Measurements from ENCODE around the gene SSTR3.

SSTR3 gene

DNA sequence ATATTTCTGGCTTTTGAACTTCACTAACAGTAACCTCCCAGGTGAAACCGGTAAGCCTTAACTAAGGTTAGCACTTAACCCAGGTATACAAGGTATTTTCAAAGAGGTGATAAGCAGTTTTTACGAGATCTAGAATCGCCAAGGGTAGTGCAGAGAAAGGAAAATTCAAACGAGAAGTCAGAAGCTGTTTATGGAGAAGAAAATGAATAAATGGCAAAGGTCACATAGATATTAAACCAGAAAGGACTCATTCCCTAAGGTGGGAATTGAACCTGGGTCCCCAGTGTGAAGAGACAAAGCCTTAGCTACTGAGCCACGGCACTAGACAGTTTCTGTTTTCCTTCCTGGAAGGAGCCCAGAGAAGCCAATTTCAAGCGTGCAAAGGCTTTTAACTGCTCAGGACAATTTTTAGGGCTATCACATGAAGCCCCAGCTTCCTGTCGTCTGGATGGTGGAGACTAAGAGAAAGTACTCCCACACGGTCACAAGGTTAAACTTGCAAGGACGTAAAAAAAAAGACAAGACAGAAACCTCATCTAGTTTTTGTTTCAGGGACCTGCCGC, 18.6 kb downstream of the SSTR3 start:
- peak; percentile 25 to 30 for DNase-seq

DNA sequence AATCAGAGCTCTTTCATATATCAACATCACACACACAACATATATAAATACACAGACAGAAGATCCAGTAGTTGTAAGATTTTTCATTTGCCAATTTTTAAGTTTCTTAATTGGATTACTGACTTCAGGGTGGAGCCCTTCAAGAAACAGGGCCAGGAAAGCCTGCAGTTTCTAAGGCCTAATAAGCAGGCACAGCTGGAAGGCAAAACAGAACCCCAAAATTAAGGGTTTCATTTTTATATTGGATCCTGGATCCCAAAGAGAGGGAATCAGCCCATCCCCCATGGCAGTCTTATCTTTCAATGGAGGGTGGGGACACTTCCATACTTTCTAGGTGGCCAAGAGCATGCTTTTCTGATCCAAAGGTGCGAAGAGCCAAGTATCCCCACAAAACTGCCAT, 19.5 kb downstream of the SSTR3 start:
- no peak for DNase-seq

DNA sequence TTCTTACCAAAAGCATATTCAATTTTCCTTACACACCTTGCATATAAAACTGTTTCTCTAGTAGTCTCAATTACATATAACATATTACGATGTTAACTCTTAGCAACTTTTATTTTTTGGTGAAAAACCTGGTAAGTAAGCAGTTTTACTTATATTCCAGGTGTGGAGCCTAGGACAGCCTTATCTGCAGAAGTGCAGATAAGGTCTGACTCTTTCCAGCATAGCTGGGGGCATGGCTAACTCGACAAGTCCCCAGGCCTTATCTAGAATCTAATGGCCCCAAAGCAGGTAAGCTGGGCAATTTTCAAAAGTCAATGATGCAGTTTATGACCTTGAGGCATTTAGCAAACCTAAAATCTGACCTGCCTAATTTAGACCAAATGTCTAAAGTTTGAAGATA, 20.1 kb downstream of the SSTR3 start:
- no peak for DNase-seq

DNA sequence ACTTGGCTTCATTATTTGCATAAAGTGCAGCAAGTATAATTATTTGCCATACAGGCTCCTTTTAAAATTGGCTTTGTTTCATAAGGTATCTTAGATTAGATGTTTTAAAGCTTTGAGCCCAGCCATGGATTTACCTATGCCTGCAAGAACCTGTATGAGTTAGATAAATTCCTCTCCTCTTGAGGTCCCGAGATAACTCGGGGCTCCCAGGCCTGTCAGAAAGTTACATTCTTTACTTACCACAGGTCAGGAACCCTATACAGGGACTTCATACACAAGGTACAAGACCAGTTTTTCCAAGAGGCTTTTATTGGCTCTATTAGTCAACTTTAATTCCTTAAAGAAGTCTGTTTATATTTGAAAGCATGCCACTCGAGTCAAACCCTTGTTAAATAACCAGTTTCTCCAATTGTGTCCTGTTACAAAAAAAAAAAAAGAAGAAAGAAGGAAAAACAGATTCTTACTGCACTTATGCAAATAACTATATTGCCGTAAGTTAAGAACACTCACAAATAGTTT, 22.0 kb downstream of the SSTR3 start:
- DNase-seq: no peak

DNA sequence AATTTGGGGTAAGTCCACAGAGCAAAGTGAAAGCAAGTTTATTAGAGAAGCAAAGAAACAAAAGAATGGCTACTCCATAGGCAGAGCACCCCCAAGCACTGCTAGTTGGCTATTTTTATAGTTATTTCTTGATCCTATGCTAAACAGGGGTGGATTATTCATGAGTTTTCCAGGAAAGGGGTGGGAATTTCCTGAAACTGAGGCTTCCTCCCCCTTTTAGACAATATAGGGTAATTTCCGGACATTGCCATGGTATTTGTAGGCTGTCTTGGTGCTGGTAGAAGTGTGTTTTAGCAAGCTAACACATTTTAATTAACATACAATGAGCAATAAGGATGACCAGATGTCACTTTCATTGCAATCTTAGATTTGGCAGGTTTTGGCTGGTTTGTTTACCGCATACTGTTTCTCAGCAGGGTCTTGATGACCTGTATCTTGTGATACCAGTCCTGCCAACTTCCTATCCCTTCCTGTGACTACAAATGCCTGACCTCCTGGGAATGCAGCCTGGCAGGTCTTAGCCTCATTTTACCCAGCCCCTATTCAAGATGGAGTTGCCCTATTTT, 23.3 kb downstream of the SSTR3 start:
- DNase-seq: no peak

DNA sequence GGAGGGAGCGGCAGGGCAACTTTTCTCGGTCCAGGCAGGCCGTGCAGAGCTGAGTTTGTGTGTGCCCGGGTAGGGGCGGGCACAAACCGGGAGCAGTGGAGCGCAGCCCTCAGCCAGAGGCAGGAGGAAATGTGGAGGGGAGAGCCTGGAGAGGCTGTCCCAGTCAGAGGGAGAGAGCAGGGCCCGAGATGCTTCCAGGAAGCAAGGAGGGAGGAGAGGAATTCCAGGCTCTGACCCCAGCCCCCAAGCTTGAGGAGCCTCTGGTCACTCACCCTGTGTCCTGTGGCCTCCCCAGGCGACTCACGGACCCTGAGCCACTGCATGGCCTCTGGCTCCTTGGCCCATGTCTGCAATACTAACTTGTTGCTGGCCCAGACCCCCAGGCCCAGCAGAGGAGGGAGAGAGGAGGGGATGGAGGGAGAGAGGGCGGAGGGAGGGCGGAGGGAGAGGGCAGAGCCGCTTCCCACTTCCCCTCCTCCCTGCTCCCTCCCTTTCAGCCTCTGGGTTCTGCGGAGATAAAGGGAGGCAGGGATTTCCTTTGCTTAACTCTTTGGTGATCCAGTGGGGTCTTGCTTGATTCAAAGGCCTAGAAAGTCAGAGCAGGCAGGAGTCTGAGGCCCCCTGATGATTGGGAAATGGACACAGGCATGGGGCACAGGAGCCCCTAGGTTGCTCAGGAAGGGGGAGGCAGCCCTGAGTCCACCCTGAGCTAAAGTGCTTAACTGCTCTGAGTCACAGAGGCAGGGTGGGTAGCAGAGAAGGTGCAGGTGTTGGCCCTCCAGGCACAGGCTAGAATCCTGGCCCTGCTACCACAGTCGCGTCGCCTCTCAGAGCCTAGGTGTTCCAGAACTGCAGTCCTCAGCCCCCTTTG, 24.2 kb downstream of the SSTR3 start, which contains the start of gene C1QTNF6:
C1QTNF6 (minus strand) TSS at position 357 of the 871 bp plus-strand sequence; CDS start at position 323, 34 bp downstream.
- DNase-seq: no peak

DNA sequence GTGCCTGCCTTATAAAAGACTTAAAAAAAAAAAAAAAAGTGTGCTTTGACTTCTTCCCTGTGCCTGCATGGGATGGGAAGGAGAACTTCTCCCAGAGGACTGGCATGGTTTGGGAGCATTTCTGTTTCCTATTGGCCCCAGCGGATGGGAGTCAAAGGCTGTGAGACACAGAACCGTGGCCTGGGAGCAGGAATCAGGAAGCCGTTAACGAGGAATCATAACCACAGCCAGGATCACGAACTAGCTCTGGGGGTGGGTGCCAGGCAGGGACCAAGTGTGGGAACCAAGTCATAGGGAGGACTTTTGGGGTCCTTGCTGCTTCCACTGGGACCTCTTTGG, 24.8 kb downstream of the SSTR3 start:
- no peak for DNase-seq

DNA sequence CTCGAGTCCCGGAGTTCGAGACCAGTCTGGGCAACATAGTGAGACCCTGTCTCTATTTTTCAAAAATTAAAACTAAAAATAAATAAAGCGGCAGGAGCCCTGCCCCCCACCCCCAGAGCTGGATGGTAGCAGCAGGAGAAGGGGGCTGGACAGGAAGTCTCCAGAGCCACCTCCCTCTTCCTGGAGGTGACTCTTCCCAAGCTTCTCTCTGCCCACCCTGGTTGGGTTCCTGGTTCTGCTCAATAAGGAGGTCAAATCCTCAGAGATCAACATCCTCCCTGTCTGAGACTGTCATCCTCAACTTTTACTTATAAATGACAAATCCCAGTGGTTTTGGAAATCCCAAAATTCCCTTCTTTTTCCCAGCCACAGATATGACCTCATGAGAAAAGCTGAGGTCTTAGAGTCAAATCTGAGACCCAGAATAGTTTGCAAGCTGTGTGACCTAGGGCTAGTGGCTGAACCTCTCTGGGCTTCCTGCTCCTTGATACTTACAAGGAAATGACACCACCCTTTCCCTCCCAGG, 25.2 kb downstream of the SSTR3 start:
- no peak for DNase-seq

DNA sequence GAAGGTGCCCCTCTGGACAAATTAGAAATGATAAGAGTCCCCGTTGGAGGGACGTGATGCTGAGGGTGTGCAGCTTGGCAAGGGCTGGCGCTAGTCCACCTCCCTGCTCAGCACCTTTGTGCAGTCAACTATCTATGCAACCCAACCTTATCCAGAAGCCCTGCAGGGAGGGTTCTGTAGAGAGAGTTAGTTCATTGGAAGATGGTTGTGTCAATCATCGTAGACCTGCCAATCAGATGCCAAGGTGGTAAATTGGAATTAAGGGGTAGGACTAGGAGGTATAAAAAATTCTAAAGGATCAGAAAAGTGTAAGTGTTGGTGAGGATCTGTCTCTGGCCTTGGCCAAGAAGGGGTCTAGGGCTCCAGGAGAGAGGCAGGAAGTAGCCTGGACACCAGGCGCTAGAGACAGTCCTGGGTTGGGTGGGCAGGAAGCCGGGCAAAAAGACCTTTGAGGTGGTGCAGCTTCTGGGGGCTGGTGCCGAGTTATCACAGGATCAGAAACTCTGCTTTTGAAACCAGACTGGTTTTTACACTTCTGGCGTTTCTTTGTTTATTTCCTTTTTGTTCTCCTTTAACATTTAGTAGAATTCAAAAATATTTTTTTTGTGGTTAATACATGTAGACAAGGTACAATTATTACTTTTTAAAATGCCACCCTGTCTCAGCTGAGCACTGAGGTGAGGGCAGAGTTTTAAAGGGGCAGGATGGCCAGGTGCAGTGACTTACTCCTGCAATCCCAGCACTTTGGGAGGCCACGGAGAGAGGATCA, 25.9 kb downstream of the SSTR3 start:
- peak in 1 of 2 donors; percentile 47 for DNase-seq

DNA sequence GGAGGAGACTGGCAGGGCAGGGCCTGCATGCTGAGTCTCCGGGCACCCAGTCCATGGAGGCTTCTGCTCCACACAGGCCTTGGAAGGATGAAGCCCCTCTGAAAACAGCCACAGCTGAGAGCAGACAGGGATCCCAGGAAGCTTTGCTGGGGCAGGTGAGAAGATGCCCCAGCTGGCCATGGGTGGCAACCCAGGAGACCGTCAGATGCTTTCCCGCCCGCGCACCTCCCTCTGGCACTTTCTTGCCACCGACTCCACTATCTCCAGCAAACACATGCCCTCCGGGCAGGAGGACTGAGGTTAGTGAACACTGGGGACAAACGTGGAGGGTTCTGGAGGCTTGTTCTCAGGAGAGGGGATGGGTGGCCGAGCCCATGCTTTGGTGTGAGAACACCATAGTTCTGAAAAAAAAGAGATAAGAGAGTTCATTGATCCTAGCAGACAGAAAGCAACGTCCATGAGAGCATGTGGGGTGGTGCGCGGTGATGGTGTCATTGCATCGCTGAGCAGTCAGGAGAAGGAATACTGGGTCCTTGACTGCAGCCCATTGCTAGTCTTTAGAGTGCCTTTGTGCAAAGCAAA, 26.5 kb downstream of the SSTR3 start:
- no peak for DNase-seq

DNA sequence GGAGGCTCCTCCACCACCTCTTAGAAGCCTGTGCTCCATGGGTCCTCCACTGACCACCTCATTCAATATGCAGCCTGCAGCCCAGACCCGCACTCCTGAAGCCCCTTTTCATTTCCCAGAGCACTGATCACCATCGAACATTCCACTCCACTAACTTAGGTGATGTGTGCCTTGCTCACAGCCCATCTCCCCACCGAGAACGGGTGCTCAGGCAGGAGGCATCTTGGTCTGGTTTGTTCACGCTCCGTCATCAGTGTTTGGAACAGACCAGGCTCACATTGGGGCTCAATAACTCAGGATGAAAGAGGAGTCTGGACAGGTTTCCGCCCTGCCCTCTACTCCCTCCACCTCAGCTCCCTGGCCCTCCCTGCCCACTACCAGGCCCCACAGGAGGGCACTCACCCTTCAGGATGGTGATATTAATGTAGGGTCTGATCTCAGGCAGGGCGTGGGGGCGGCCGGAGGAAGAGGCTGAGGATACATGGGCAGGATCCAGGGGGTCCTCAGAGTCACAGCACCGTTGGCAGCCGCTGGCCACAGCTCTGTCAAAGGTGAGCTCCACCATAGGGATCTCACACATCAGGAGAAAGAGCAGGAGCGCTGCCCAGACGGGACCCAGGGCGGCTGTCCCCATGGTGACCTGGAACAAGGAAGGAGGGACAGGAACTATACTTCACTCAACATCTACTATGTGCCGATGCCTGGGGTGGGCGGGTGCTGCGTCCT, 27.3 kb downstream of the SSTR3 start:
- DNase-seq: no peak

DNA sequence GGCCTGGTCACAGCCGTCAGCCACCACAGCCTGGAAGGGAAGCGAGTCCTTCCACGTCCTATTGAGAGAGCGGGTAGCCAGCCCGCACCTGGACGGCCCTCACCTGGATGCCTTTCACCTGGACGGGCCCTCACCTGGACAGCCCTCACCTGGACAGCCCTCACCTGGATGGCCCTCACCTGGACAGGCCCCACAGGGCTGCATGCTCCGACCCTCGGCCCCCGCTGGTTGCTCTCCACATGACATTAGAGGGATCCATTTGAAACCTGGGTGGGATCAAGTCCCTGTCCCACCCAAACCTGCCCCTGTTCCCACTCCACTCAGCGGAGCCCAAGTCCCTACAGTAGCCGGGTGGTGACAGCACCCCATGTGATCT, 27.9 kb downstream of the SSTR3 start:
- DNase-seq: no peak

DNA sequence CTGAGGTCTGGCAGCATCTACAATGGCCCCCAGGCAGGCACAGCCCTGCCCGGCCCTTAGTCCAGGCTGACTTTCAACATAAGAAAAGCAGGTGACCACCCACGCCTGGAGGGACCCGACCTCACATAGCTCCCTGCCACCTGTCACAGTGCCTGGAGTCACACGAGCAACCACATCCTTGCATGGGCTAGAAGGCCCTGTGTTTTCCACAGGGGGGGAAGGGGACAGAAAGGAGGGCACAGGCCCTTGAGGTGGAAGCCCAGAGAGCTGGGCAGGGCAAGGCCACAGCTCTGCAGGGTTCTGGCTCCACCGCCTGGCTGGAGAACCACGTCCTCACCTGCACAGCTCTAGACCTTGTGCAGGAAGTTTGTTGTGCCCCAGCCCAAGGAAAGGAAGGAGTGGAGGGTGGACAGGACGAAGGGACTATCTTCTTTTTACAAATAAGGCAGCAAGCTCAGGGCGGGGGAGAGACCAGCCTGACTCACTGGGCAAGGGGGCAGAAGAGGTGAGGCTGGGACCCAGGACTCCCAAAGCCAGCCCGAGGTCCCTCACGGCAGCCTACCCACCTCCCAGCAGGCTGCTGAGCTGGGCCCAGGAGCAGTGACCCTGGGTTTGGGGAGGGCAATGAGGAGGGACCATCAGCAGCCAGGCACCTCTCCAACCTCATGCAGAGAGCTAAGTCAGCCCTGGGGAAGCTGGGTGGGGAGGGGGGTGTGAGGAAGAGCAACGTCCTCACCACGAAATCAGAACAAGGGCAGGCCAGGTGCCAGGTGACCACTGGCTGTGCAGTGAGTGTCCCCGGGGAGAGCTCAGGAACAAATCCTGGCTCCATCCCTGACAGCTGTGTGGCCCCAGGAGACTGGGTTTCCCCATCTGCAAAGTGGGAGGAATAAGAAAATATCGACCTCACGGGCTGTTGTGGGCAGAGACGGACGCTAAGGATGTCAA, 28.6 kb downstream of the SSTR3 start:
- DNase-seq: no peak

DNA sequence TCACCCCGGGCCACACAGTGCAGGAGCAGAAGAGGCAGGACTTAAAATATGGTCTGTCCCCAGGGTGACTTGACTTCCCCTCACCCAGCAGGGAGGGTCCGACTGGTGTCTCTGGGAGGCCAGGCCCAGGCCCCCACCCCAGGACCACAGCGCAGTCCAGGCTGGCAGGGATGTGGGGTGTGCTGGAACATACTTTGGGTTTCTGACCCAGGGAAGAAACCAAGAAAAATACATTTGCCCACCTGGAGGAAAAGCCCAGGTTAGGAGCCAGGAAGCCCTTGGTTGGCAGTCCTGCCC, 29.4 kb downstream of the SSTR3 start:
- no peak for DNase-seq

DNA sequence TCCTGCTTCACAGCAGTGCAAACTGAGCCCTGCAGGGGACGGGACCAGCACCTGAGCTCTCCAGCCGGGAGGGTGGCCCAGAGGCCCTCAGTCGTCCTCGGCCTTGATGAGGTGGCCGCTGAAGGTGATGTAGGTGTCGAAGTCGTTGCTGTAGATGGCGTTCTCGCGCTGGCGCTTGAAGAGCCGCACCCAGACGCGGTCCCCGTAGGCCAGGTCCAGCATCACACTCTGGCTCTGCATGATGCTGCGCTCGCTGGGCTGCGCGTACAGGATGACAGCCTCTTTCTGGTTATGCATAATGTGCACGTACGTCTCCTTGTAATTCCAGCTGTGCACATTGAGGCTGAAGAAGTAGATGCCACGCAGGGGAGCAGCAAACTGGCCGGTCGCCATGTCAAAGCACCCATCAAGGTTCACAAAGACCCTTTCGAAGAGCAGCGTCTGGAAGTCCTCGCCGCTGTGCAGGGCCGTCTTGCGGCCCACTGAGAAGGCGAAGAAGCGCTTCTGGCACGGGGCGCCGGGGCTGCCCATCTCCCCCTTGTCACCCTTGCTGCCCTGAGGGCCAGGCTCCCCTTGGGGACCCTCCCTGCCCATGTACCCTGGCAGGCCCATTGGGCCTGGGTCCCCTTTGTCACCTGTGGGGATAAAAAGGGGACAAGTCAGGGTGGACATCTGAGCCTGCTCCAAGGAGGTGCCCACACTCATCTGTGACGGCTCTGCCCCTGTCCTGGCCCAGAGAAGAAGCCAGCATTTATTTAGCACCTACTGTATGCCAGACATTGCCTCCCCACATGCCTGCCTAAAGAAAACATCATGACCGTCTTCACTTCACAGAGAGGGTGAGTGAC, 30.0 kb downstream of the SSTR3 start:
- no peak for DNase-seq

DNA sequence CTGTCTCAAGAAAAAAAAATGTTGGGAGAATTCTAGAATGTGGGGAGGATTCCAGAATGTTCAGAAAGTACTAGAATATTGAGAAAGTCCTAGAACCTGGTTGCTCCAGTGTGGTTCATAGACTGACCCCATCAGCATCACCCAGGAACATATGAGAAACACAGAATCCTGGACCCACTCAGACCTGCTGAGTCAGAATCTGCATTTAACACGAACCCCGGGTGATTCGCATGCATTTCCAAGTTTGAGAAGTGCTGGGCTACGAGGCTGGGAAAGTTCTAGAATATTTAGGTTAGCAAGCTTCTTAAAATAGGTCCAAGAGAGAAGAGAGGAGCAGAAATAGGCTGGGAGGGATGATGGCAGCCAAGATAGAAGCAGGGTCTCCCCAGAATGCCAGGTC, 30.6 kb downstream of the SSTR3 start:
- DNase-seq: no peak

DNA sequence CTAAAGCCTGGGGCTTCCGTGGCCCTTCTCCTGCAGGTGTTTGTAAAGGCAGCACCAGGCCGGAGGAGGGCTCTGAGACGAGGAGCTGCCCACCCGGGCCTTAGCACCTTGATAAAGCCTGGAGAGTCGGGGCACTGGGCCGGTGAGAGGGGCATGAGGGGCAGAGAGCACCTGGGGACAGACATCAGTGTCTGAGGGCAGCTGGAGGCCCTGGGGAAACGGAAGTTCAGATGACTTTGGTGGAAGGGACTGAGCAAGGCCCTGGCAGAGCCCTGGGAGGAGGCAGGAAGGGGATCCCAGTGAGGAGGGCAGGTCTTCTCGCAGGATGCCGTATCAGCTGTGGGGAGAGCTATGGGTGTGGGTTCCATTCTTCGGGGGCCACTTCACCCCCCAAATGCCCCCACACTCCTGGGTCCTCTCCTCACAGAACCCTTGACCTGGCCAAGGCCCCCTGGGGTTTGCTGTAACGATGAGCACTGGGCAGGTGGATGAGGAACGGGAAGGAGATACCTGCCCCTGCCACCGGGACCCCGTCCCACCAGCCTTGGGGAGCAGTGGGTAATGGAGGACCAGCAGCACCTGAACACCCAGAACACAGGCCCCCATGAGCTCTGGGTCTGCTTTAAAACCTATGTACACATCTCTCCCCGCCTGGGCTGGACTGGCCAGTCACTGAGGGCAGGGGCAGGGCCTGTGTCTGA, 31.6 kb downstream of the SSTR3 start:
- DNase-seq: no peak

DNA sequence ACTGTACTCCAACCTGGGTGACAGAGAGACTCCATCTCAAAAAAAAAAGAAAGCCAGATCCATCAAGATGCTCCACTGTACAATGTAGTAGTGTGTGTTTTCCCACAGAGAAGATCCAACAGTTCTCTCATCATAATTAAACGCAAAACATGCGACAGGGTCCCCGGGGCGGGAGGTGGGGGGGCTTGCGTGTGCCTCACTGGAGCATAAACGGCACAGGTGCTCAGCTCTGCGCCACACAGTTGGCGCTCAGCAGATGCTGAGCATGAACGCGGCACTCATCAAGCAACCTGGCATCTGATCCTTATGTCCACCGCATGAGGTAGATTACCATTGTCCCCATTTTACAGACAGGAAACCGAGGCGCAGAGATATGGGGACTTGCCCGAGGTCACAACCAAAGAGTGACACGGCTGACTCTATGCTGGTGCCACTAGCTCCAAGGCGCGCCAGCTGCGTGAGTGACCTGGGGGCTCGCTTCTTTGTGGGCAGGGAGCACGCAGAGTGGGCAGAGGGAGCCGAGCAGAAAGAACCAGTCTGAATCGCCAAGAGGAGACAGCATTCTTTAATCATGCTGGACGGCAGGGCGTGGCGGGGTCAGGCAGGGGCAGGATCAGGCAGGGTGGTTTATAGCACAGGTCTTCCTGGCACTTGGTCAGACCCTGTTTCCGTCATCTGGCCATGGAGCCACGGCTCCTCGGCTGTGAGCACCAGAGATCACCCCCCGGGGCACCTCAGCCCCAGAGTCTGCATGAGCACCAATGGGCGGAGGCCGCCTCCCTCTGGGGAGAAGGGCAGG, 32.5 kb downstream of the SSTR3 start:
- no peak for DNase-seq

DNA sequence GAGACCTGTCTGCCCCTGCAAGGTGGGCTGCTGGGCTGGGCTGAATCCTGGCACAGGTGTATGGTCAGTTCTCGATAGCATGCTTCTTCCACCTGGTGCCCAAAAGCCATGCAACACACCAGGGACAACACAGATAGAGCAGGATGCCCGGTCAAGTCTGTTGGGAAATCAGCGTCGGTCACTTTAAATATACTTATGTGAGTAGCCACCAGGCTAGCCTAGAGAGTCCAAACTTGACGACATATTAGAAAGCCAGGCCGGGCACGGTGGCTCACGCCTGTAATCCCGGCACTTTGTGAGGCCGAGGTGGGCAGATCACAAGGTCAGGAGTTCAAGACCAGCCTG, 33.2 kb downstream of the SSTR3 start:
- no peak for DNase-seq
